ENCODE measurements around the gene NDUFA11. TPM values are rescaled to one million over a fixed set of nuclear protein-coding genes. Genes with fewer than 3 reads are reported as not detected.
"Not testable (repeated sequence)": the region's sequence is repeated elsewhere in the genome, so short reads cannot be mapped to it uniquely, and the experiment has no call there.

NDUFA11 gene
- total RNA-seq, 1 donor from 2014 or later, result 149 TPM

DNA sequence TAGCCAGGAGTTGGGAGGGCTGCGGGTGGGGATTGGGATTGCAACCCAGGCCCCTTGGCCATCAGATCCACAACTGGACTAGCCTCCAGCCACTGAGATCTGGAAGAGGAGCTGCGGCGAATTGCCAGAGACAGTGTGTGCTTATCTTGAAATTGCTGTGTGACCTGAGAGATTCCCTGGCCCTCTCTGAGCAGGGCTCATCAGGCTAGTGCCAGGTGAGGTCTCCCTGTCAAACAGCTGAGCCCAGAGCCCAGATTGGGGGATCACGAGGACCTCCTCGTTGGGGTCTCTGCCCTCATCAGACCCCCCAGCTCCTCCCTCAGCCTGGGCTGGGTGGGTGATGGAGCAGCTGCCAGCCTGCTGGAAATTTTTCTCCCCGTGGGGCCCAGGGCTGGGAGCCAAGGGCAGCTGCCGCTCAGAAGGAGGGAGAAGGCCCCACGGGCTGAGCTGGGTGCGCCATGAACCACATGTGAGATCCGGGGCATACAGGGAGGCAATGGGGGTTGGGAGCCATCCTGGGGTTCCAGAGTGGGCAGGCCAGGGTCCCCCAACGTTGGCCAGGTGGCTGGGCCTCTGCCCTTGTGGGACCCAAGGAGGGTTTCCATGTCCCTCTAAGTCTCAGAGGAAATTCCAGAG lies 40.4 kb downstream of the NDUFA11 start:
- DNase-seq (ENCODE audit: low read depth), result no peak

- DNase-seq (ENCODE audit: low read depth), result no peak
Observed at GRCh38 chr19:5857203-5858081, 46.1 kb downstream of the NDUFA11 start.

DNA sequence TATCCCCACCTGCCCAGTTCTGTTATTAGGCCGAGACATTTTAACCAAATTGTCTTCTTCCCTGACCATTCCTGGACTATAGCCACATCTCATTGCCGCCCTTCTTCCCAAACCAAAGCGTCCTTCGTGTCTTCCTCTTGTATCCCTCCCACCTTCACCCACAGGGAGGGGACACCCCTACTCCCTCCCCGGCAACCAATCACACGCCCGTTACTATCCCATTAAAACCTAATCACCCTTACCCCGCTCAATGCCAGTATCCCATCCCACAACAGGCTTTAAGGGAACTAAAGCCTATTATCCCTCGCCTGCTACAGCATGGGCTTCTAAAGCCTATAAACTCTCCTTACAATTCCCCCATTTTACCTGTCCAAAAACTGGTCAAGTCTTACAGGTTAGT lies 48.4 kb downstream of the NDUFA11 start:
- not testable (repeated sequence) for DNase-seq (ENCODE audit: low read depth)

DNA sequence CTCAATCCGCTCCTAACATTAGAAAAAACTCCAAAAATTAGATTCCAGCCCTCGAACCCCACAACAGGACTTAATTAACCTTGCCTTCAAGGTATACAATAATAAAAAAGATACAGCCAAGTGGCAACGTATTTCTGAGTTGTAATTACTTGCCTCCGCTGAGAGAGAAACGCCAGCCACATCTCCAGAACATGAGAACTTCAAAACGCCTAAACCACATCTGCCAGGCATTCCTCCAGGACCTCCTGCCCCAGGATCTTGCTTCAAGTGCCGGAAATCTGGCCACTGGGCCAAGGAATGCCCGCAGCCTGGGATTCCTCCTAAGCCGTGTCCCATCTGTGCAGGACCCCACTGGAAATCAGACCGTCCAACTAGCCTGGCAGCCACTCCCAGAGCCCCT lies 49.5 kb downstream of the NDUFA11 start:
- not testable (repeated sequence) for DNase-seq (ENCODE audit: low read depth)

- no peak for DNase-seq (ENCODE audit: low read depth)
Observed at GRCh38 chr19:5851302-5851701, 52.3 kb downstream of the NDUFA11 start, which contains the start of gene FUT3. Gene FUT3, minus strand, starts transcription at chr19:5851449.

GRCh38 chr19:5850743-5851293 lies 52.8 kb downstream of the NDUFA11 start:
- peak; percentile 13 for DNase-seq (ENCODE audit: low read depth)

GRCh38 chr19:5850189-5850588 lies 53.4 kb downstream of the NDUFA11 start:
- no peak for DNase-seq (ENCODE audit: low read depth)

- not testable (repeated sequence) for DNase-seq (ENCODE audit: low read depth)
Observed at GRCh38 chr19:5848621-5849020, 55.0 kb downstream of the NDUFA11 start.

DNA sequence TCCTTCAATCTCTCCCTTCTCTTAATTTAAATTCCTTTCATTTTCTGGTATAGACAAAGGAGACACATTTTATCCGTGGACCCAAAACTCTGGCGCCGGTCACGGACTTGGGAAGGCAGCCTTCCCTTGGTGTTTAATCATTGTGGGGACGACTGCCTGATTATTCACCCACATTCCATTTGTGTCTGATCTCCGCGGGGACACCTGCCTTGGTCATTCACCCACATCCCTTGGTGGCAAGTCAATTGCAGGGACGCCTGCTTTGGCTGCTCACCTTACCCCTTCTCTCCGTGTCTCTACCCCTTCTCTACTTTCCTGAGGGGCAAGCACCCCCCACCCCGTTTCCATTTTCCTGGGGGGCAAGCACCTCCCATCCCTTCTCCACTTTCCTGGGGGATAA lies 55.7 kb downstream of the NDUFA11 start:
- DNase-seq (ENCODE audit: low read depth), result peak; percentile 55

Other genes with a start within 250 kb of the NDUFA11 start
- gene MICOS13, start 223.3 kb downstream of the NDUFA11 start, total RNA-seq, result 90.2 and 123 TPM in 2 replicates
- gene HSD11B1L, start 222.8 kb downstream of the NDUFA11 start, total RNA-seq, result 39.9 and 48.1 TPM in 2 replicates
- gene RPL36, start 213.5 kb downstream of the NDUFA11 start, total RNA-seq, result 605 and 876 TPM in 2 replicates
- 70.9 and 100 TPM in 2 replicates for gene LONP1, start 183.6 kb downstream of the NDUFA11 start, total RNA-seq
- not detected in 2 replicates for gene CATSPERD, start 183.2 kb downstream of the NDUFA11 start, total RNA-seq
- gene PRR22, start 119.0 kb downstream of the NDUFA11 start, total RNA-seq, result 0.53 and 1.1 TPM in 2 replicates
- gene DUS3L, start 112.6 kb downstream of the NDUFA11 start, total RNA-seq, result 21.6 and 25.4 TPM in 2 replicates
- not detected in 2 replicates for gene NRTN, start 98.7 kb downstream of the NDUFA11 start, total RNA-seq
- not detected in 2 replicates for gene FUT6, start 64.1 kb downstream of the NDUFA11 start, total RNA-seq
- not detected in 2 replicates for gene FUT3, start 52.3 kb downstream of the NDUFA11 start, total RNA-seq
- not detected in 2 replicates for gene FUT5, start 33.2 kb downstream of the NDUFA11 start, total RNA-seq
- gene VMAC, start 1.1 kb upstream of the NDUFA11 start, total RNA-seq, result 3.1 and 5.6 TPM in 2 replicates
- gene CAPS, start 10.5 kb upstream of the NDUFA11 start, total RNA-seq, result 2.8 and 4.1 TPM in 2 replicates
- 50.3 and 64.0 TPM in 2 replicates for gene RANBP3, start 74.3 kb upstream of the NDUFA11 start, total RNA-seq
- gene RFX2, start 206.7 kb upstream of the NDUFA11 start, total RNA-seq, result 5.8 and 9.4 TPM in 2 replicates
- not detected in 2 replicates for gene ACSBG2, start 231.9 kb upstream of the NDUFA11 start, total RNA-seq